ENCODE measurements around the gene EPHA4.

The EPHA4 gene

GRCh38 chr2:221571551-221572218 lies 419 bp downstream of the EPHA4 start:
- DNase-seq (ENCODE audit: low read depth) = peak; percentile 27

GRCh38 chr2:221571025-221571550 lies 1.0 kb downstream of the EPHA4 start:
- DNase-seq (ENCODE audit: low read depth) = peak; percentile 6

- DNase-seq (ENCODE audit: low read depth) = peak; percentile 24
These were observed 1.7 kb downstream of the EPHA4 start for GRCh38 chr2:221570321-221570935.

GRCh38 chr2:221569871-221570270 lies 2.2 kb downstream of the EPHA4 start:
- no peak for DNase-seq (ENCODE audit: low read depth)

GRCh38 chr2:221569425-221569845 lies 2.7 kb downstream of the EPHA4 start:
- no peak for DNase-seq (ENCODE audit: low read depth)

- no peak for DNase-seq (ENCODE audit: low read depth)
These were observed 3.8 kb downstream of the EPHA4 start for GRCh38 chr2:221568299-221568698.

GRCh38 chr2:221567809-221568208 lies 4.3 kb downstream of the EPHA4 start:
- peak; percentile 16 for DNase-seq (ENCODE audit: low read depth)

- DNase-seq (ENCODE audit: low read depth) = no peak
These were observed 4.8 kb downstream of the EPHA4 start for GRCh38 chr2:221567231-221567760.

GRCh38 chr2:221563270-221563985 lies 8.7 kb downstream of the EPHA4 start:
- DNase-seq (ENCODE audit: low read depth) = no peak

- no peak for DNase-seq (ENCODE audit: low read depth)
These were observed 9.9 kb downstream of the EPHA4 start for GRCh38 chr2:221562226-221562625.

- no peak for DNase-seq (ENCODE audit: low read depth)
These were observed 10.3 kb downstream of the EPHA4 start for GRCh38 chr2:221561770-221562169.

- DNase-seq (ENCODE audit: low read depth) = no peak
These were observed 12.1 kb downstream of the EPHA4 start for GRCh38 chr2:221559991-221560390.

- DNase-seq (ENCODE audit: low read depth) = no peak
These were observed 14.0 kb downstream of the EPHA4 start for GRCh38 chr2:221558107-221558506.

- DNase-seq (ENCODE audit: low read depth) = no peak
These were observed 16.6 kb downstream of the EPHA4 start for GRCh38 chr2:221555494-221555846.

GRCh38 chr2:221554769-221555493 lies 17.2 kb downstream of the EPHA4 start:
- DNase-seq (ENCODE audit: low read depth) = peak; percentile 46

GRCh38 chr2:221553333-221553732 lies 18.8 kb downstream of the EPHA4 start:
- no peak for DNase-seq (ENCODE audit: low read depth)

GRCh38 chr2:221552291-221552690 lies 19.8 kb downstream of the EPHA4 start:
- no peak for DNase-seq (ENCODE audit: low read depth)

GRCh38 chr2:221551864-221552263 lies 20.2 kb downstream of the EPHA4 start:
- DNase-seq (ENCODE audit: low read depth) = no peak

- peak; percentile 54 for DNase-seq (ENCODE audit: low read depth)
These were observed 23.0 kb downstream of the EPHA4 start for GRCh38 chr2:221549143-221549542.

- DNase-seq (ENCODE audit: low read depth) = no peak
These were observed 25.4 kb downstream of the EPHA4 start for GRCh38 chr2:221546505-221547225.

GRCh38 chr2:221541131-221541735 lies 30.9 kb downstream of the EPHA4 start:
- no peak for DNase-seq (ENCODE audit: low read depth)
